Endothelial cell of umbilical vein (primary cell): ENCODE measurements around the gene MUC5AC. TPM values are rescaled to one million over a fixed set of nuclear protein-coding genes. Genes with fewer than 3 reads are reported as not detected.

Experiments used
- BruUV-seq: library from RNA; stranded (reverse); fragments of 400-500 nt; replicated peaks from 2 replicates; lab custom pipeline; 2021; lab: Mats Ljungman, UMichigan
- CTCF ChIA-PET: fragments of 300-600, 350-600 bp; sonication (Branson Sonifier 250); formaldehyde crosslinking; loops from one replicate; lab custom pipeline; 2021; ENCODE audit warnings: antibody characterized with exemption, inconsistent platforms; lab: Charles Lee
- POLR2A ChIA-PET: fragments of 300-600, 350-600 bp; sonication (Branson Sonifier 250); formaldehyde crosslinking; loops from one replicate; lab custom pipeline; 2021; ENCODE audit warnings: antibody characterized with exemption, inconsistent platforms; lab: Charles Lee
- DNase-seq: peaks from one replicate; pipeline ENCODE4 v3.0.0-alpha.2; 2011; ENCODE audit warnings: low read depth, low spot score
- FAIRE-seq: peaks from 2 replicates; lab custom pipeline; 2011; peaks lifted over from hg19 to GRCh38; lab: Jason Lieb, UNC
- H2AFZ ChIP-seq: 2 replicates; pipeline ENCODE4 v1.6.0; 2012; ENCODE audit warnings: low read depth, low read length, control low read depth, inconsistent platforms
- H3K27ac ChIP-seq: 2 replicates; pipeline ENCODE4 v1.5.1; 2011; ENCODE audit warnings: low read depth, mild to moderate bottlenecking, control low read depth, low read length, moderate library complexity; ENCODE audit not compliant: insufficient read depth
- H3K27me3 ChIP-seq, 2 experiments: 2 replicates each; pipeline versions ENCODE4 v1.6.0 to v1.6.1; 2011; ENCODE audit warnings: low read length in 2 of 2, mixed read lengths in 1 of 2; ENCODE audit not compliant: control insufficient read depth in 2 of 2, insufficient read depth in 2 of 2
- H3K36me3 ChIP-seq, 2 experiments: 2 replicates in 1 of 2; 3 replicates in 1 of 2; pipeline ENCODE4 v1.5.1; 2011; ENCODE audit warnings: low read length in 2 of 2, mild to moderate bottlenecking in 1 of 2, moderate library complexity in 1 of 2; ENCODE audit not compliant: control insufficient read depth in 2 of 2, insufficient read depth in 2 of 2; ENCODE audit errors: extremely low read depth in 1 of 2
- H3K4me1 ChIP-seq: 3 replicates; pipeline ENCODE4 v1.5.1; 2011; ENCODE audit warnings: mild to moderate bottlenecking, low read length; ENCODE audit not compliant: control insufficient read depth, insufficient read depth; ENCODE audit errors: extremely low read depth
- H3K4me2 ChIP-seq: 2 replicates; pipeline ENCODE4 v1.6.1; 2011; ENCODE audit warnings: low read length, control low read depth, mixed read lengths; ENCODE audit not compliant: insufficient read depth
- H3K4me3 ChIP-seq, 3 experiments: fragments of 200-600 bp in 1 of 3; sonication (generic), shearing (Covaris generic) in 1 of 3; replicated peaks in 1 of 3; 2 replicates each; pipeline ENCODE4 v1.5.1; 2011 to 2016; ENCODE audit warnings: control low read depth in 3 of 3, low read length in 3 of 3, mild to moderate bottlenecking in 2 of 3, inconsistent platforms in 1 of 3, low read depth in 1 of 3, moderate library complexity in 1 of 3; ENCODE audit not compliant: insufficient read depth in 1 of 3
- H3K79me2 ChIP-seq: 2 replicates; pipeline ENCODE4 v1.6.0; 2012; ENCODE audit warnings: low read length, inconsistent platforms; ENCODE audit not compliant: control insufficient read depth, insufficient read depth
- H3K9ac ChIP-seq: replicated peaks from 2 replicates; pipeline ENCODE3; 2011; ENCODE audit warnings: low read length, control low read depth; ENCODE audit not compliant: insufficient read depth; ENCODE audit errors: extremely low read depth
- H3K9me1 ChIP-seq: replicated peaks from 3 replicates; pipeline ENCODE4 v1.6.0; 2011; ENCODE audit warnings: mild to moderate bottlenecking, low read length; ENCODE audit not compliant: control insufficient read depth, insufficient read depth; ENCODE audit errors: extremely low read depth
- H3K9me3 ChIP-seq: replicated peaks from 2 replicates; pipeline ENCODE4 v1.5.1; 2012; ENCODE audit warnings: low read length, inconsistent platforms; ENCODE audit not compliant: control insufficient read depth, insufficient read depth
- H4K20me1 ChIP-seq: replicated peaks from 2 replicates; pipeline ENCODE3; 2011; ENCODE audit warnings: mild to moderate bottlenecking, low read length; ENCODE audit not compliant: control insufficient read depth, insufficient read depth; ENCODE audit errors: extremely low read depth
- EZH2 ChIP-seq: IDR thresholded peaks from 2 replicates; pipeline ENCODE4 v1.6.1; 2012; ENCODE audit warnings: borderline replicate concordance, low read depth, mild to moderate bottlenecking, moderate library complexity, low read length, inconsistent platforms; ENCODE audit not compliant: severe bottlenecking
- FOS ChIP-seq: IDR thresholded peaks from 2 replicates; pipeline ENCODE4 v1.6.1; 2011; ENCODE audit warnings: mild to moderate bottlenecking, low read length, moderate library complexity, borderline replicate concordance; ENCODE audit not compliant: insufficient read depth
- GATA2 ChIP-seq: IDR thresholded peaks from 2 replicates; pipeline ENCODE4 v1.7.0; 2011; ENCODE audit warnings: low read depth, mild to moderate bottlenecking, moderate library complexity, mixed read lengths, low read length; ENCODE audit not compliant: insufficient read length, insufficient read depth
- JUN ChIP-seq: IDR thresholded peaks from 2 replicates; pipeline ENCODE4 v1.6.1; 2011; ENCODE audit warnings: borderline replicate concordance, low read depth; ENCODE audit not compliant: insufficient read length, insufficient read depth
- MYC ChIP-seq: IDR thresholded peaks from one replicate; pipeline ENCODE4 v1.6.1; 2011; ENCODE audit warnings: mild to moderate bottlenecking, low read depth, low read length
- POLR2A ChIP-seq: IDR thresholded peaks from 2 replicates; pipeline ENCODE4 v1.6.1; 2012; ENCODE audit warnings: low read depth, mild to moderate bottlenecking, control low read depth, low read length
- POLR2AphosphoS5 ChIP-seq: IDR thresholded peaks from 2 replicates; pipeline ENCODE4 v1.6.1; 2012; ENCODE audit warnings: low read depth, mild to moderate bottlenecking, control low read depth, low read length, moderate library complexity; ENCODE audit not compliant: insufficient read depth
- dilution Hi-C: fragments of 300-500 bp; cut with MboI; formaldehyde crosslinking; loops from one replicate; pipeline ENCODE4 v1.15.0; 2019; ENCODE audit warnings: low sequenced_read_pairs; ENCODE audit not compliant: extremely low pct_ligation_motif_present
- intact Hi-C: fragments of 100-400 bp; cut with micrococcal nuclease; formaldehyde crosslinking; loops from one replicate; pipeline ENCODE4 v1.10.0; 2022
- polyA plus RNA-seq, 4 experiments: library from polyadenylated mRNA; depleted of rRNA in 3 of 4; stranded (reverse) in 3 of 4; unstranded in 1 of 4; fragments of >200 nt; gene quantifications; 2 replicates each; pipeline versions ENCODE4 v1.2.1 to v1.2.3, GENCODE V29; 2011 to 2012; ENCODE audit warnings: missing spikeins in 1 of 4
- total RNA-seq: library from RNA; stranded (reverse); gene quantifications from 2 replicates; pipeline ENCODE4 v1.2.3, GENCODE V29; 2021
- TF ChIP-seq, protein P1 (sequence below): IDR thresholded peaks from 2 replicates; pipeline ENCODE4 v1.6.1; 2011; ENCODE audit not compliant: insufficient read depth, insufficient read length
- TF ChIP-seq, protein P2 (sequence below), 2 donors: IDR thresholded peaks; 1 replicate in 1 of 2; 2 replicates in 1 of 2; pipeline ENCODE4 v1.5.1; 2011; ENCODE audit warnings: low read length in 2 of 2, mild to moderate bottlenecking in 2 of 2, moderate library complexity in 2 of 2, control low read depth in 1 of 2, inconsistent platforms in 1 of 2, low read depth in 1 of 2; ENCODE audit not compliant: insufficient read depth in 1 of 2; ENCODE audit errors: extremely low read depth in 1 of 2

Gene MUC5AC
- total and polyA plus RNA-seq, 2 donors (not counting 3 experiments of a cell fraction or from before 2014, with no cell fraction given) = not detected

DNA sequence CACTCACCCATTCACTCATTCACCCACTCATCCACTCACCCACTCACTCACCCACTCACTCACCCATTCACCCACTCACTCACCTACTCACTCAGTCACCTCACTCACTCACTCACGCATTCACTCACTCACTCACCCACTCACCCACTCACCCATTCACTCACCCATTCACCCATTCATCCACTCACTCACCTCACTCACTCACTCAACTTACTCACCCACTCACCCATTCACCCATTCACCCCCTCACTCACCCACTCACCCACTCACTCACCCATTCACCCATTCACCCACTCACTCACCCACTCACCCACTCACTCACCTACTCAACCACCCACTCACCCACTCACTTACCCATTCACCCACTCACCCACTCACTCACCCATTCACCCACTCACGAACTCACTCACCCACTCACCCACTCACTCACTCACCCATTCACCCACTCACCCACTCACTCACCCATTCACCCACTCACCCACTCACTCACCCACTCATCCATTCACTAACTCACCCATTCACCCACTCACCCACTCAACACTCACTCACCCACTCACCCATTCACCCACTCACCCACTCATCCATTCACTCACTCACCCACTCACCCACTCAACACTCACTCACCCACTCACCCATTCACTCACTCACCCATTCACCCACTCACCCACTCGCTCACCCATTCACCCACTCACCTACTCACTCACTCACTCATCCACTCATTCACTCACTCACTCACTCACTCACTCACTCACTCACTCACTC, 13.7 kb downstream of the MUC5AC start:
- Histone ChIP-seq H3K36me3 (no peaks in the 10 kb centered on the region), H3K27ac (no peak overlapping the region), H3K9me1 (no peaks in the 10 kb centered on the region), H4K20me1 (no peaks in the 10 kb centered on the region), H3K4me2 (no peak overlapping the region), H2AFZ (no peak overlapping the region), H3K79me2 (no peaks in the 10 kb centered on the region), H3K9me3 (no peaks in the 10 kb centered on the region), H3K9ac (no peak overlapping the region), H3K4me1 (no peaks in the 10 kb centered on the region), H3K4me3 (no peak overlapping the region), H3K27me3 (no peaks in the 10 kb centered on the region)
- no peak for FAIRE-seq
- intact Hi-C loops (no loop called here), dilution Hi-C loops (no loop called here)
- CTCF ChIA-PET = no interaction called here
- no TSS peak for BruUV-seq
- TF ChIP-seq EZH2 (no peak), GATA2 (no peak), JUN (no peak), POLR2A (no peak), FOS (no peak), POLR2AphosphoS5 (no peak), MYC (no peak)
- TF ChIP-seq, protein P1, sequence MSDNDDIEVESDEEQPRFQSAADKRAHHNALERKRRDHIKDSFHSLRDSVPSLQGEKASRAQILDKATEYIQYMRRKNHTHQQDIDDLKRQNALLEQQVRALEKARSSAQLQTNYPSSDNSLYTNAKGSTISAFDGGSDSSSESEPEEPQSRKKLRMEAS = no peak
- TF ChIP-seq, protein P2, sequence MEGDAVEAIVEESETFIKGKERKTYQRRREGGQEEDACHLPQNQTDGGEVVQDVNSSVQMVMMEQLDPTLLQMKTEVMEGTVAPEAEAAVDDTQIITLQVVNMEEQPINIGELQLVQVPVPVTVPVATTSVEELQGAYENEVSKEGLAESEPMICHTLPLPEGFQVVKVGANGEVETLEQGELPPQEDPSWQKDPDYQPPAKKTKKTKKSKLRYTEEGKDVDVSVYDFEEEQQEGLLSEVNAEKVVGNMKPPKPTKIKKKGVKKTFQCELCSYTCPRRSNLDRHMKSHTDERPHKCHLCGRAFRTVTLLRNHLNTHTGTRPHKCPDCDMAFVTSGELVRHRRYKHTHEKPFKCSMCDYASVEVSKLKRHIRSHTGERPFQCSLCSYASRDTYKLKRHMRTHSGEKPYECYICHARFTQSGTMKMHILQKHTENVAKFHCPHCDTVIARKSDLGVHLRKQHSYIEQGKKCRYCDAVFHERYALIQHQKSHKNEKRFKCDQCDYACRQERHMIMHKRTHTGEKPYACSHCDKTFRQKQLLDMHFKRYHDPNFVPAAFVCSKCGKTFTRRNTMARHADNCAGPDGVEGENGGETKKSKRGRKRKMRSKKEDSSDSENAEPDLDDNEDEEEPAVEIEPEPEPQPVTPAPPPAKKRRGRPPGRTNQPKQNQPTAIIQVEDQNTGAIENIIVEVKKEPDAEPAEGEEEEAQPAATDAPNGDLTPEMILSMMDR (IDR thresholded peaks at IDR 0.05; ENCODE audit: extremely low read depth in 1 of 2, insufficient read depth in 1 of 2, low read depth in 1 of 2, low read length in 2 of 2) = no peak
- POLR2A ChIA-PET = no interaction called here
- no peak for DNase-seq
